Suppressor macrophage (primary cell): Measurements from ENCODE around the gene CCZ1B.
"Not testable (repeated sequence)": the region's sequence is repeated elsewhere in the genome, so short reads cannot be mapped to it uniquely, and the experiment has no call there.

ENCODE experiments used
- DNase-seq, 4 experiments: peaks; one replicate each; pipeline ENCODE4 v3.0.0-alpha.2; 2020 to 2022
- total RNA-seq, 17 experiments: gene quantifications; one replicate each; lab custom pipeline; 2026; ENCODE audit warnings: mixed read lengths in 6 of 17, inconsistent platforms in 3 of 17; lab: John Stamatoyannopoulos, UW

Gene CCZ1B
- 5.0 to 24.0 (median 9.5) reads per million in 17 experiments for total RNA-seq

GRCh38 chr7:6826151-6826550, at the start of gene CCZ1B:
TSS of gene CCZ1B (minus strand) at chr7:6826275. CDS start at chr7:6826197, 78 bp downstream.
- DNase-seq: peak; percentile 80 to 93 (median 89)

DNA sequence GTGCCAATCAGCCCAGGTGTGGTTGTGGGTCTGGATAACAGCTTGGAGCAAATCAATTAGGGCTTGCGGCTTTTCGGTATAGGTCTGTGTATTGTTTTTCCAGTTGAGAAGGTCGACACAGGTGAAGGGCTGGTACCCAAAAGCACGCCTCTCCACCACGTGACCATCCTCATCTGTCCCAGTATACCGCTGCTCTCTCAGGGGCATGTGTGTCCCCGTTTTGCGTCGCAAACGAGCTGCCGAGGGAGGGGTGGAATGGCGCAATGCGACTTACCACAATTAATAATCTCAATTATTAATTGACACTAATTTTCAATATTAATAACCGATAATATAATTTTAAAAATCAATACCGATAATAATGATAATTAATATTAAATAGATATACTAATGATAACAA, 48.9 kb upstream of the CCZ1B start:
- not testable (repeated sequence) for DNase-seq

GRCh38 chr7:6872246-6872945, 46.3 kb upstream of the CCZ1B start:
- DNase-seq: not testable (repeated sequence)

- DNase-seq: not testable (repeated sequence)
Measured at GRCh38 chr7:6871421-6872144, 45.5 kb upstream of the CCZ1B start.

GRCh38 chr7:6864751-6865150, 38.7 kb upstream of the CCZ1B start:
- not testable (repeated sequence) for DNase-seq

DNA sequence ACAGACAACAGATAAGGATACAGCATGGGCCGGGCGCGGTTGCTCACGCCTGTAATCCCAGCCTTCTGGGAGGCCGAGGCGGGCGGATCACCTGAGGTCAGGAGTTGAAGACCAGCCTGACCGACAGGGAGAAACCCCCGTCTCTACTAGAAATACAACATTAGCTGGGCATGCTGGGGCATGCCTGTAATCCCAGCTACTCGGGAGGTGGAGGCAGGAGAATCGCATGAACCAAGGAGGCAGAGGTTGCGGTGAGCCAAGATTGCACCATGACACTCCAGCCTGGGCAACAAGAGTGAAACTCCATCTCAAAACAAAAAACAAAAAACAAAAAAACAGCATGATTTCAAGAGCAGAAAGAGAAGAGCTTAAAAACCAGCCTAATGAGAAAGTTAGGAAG, 38.1 kb upstream of the CCZ1B start:
- not testable (repeated sequence) for DNase-seq

DNA sequence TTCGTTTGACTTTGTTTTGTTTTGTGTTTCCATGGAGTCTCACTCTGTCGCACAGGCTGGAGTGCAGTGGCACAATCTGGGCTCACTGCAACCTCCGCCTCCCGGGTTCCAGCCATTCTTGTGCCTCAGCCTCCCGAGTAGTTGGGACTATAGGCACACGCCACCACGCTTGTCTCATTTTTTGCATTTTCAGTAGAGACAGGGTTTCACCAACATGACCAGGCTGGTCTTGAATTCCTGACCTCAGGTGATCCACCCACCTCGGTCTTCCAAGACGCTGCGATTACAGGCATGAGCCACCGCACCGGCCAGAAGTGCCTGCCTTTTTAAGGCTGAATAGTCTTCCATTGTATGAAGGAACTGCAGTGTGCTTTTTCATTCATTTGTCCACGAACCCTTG, 36.8 kb upstream of the CCZ1B start:
- DNase-seq: not testable (repeated sequence)

- peak; percentile 50 to 61 (median 55) for DNase-seq
Measured at GRCh38 chr7:6857721-6858314, 31.7 kb upstream of the CCZ1B start.

DNA sequence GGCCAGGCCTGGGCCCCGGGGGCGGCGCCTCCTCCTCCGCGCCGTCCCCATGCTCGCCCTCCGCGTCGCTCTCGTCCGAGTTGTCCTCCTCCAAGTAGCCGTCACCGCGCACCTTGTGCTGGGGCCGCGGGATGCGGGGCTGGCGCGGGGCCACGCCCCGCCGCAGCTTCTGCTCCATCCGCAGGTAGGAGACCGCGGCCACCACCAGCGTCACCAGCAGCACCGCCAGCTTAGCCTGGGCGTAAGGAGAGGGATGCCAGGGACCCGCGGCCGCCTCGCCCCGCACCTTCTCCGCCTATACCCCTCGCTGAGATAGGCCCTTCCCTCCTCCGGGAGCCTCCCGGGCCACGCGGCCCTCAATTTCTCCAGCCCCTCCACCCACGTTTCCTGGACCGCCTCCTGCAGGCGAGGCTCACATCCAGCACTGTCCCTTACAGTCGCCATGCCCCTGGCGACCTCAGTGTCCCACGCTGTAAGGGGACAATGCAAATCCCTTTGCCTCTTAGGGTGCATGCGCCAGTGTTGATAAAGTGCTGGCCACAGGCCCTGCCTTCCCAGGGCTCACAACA, 29.6 kb upstream of the CCZ1B start:
- DNase-seq: peak in 1 of 4 experiments; percentile 13

- DNase-seq: peak in 1 of 4 experiments; percentile 29
Measured at GRCh38 chr7:6854747-6855562, 28.9 kb upstream of the CCZ1B start.

GRCh38 chr7:6853681-6854080, 27.6 kb upstream of the CCZ1B start:
- DNase-seq: not testable (repeated sequence)

- DNase-seq: not testable (repeated sequence)
Measured at GRCh38 chr7:6849127-6849526, 23.1 kb upstream of the CCZ1B start.

DNA sequence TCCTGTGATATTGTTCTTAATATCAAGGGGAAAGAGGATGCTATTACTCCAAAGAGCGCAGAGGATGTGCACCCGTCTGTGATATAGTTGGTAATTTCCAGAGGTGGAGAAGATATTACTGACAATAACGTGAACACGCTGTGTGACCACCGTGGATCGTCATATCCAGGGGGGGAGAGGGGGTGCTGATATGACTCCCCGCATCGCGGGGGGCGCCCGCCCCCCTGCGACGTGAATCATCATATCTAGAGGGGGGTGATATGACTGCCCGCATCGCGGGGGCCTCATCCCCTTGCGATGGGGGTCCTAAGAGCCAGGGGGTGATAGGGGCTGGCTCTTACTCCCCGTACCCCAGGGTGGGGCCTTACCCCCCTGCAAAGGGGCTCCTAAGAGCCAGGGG, 21.7 kb upstream of the CCZ1B start:
- not testable (repeated sequence) for DNase-seq

- not testable (repeated sequence) for DNase-seq
Measured at GRCh38 chr7:6845971-6846449, 19.9 kb upstream of the CCZ1B start.

DNA sequence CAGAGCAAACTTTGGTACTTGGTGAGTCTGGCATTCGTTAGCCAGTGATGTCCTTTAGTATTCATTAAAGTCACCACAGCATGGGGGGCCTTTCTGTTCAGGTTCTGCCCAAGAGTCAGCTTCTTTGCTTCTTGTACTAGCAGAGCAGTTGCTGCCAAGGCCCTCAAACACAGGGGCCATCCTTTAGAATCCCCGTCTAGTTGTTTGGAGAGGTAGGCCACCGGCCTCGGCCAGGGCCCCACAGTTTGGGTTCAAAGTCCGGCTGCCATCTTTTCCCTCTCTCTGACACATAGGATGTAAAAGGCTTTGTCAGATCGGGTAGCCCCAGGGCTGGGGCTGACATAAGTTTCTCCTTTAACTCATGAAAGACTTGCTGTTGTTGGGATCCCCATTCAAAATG, 17.6 kb upstream of the CCZ1B start:
- not testable (repeated sequence) for DNase-seq

- not testable (repeated sequence) for DNase-seq
Measured at GRCh38 chr7:6843092-6843491, 17.0 kb upstream of the CCZ1B start.

GRCh38 chr7:6842278-6842921, 16.3 kb upstream of the CCZ1B start:
- DNase-seq: not testable (repeated sequence)

DNA sequence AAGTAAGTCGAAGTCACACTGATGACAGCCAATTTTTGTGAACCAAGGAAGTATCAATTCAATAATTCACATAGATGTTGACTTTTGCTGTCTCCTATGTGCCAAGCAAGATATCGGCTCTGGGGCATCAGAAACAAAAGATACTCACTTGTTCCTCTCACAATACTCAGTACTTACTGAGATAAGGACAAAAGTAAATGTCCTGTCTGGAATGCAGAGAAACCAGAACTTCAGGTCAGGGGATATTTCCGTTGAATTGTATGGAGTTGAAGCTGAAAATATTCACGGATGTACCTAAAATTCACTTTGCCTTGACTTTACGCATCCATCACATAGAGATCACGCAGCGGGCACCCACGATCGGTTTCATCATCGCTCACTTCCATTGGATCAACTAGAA, 11.0 kb upstream of the CCZ1B start:
- DNase-seq: not testable (repeated sequence)

GRCh38 chr7:6835521-6835920, 9.4 kb upstream of the CCZ1B start:
- DNase-seq: not testable (repeated sequence)

DNA sequence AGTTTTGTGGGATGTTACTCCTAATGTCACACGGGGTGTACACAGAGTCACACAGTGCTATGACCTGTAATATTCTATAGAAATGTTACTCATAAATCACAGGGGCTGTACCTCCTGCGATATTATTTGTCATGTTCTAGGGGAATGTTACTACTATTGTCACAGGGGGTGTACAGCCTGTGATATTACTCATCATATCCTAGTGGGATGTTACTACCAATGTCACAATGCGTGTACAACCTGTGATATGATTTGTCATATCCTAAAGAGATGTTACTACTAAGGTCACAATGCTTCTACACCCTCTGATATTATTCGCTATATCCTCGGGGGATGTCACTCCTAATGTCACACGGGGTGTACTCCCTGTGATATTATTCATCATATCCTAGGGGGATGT, 7.6 kb upstream of the CCZ1B start:
- no peak for DNase-seq

DNA sequence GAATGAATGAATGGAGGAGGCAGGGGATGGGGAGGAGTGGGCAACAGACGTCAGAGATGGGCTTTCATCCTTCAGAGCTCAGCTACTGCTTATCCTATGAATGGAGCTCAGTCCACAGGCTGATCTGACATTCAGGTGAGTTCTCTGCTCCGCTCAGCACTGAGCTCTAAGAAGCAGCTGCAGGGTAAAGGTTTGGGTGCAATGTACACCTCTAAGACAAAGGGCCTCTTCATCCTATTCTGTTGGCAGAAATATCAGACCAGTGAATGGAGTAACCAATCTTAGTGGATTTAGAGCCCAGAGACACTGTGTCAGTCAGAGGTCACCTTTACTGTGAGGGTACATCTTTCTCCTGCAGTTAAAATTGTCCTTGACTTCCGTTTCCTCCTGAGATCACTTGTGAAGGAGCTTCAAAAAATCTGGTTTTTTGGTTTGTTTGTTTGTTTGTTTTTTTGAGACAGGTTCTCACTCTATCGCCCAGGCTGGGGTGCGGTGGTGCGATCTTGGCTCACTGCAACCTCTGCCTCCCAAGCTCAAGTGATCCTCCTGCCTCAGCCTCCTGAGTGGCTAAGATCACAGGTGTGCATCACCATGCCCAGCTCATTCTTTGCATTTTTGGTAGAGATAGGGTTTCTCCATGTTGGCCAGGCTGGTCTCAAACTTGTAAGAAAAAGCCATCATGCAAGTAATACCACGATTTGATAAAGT, 5.1 kb upstream of the CCZ1B start:
- DNase-seq: no peak
